Left ventricle myocardium inferior (tissue), 1 donor: ENCODE data around the gene PTPRM. TPM values are rescaled to one million over a fixed set of nuclear protein-coding genes. Genes with fewer than 3 reads are reported as not detected.
A peak's percentile ranks its signal among the peaks of the same experiment; 100 is the strongest.

Source experiments
- DNase-seq: peaks from one replicate; pipeline ENCODE4 v3.0.0-alpha.2; 2020
- H3K27ac ChIP-seq: fragments of 200-600 bp; replicated peaks from 2 replicates; pipeline ENCODE4 v1.8.0; 2021
- H3K27me3 ChIP-seq: fragments of 200-600 bp; 2 replicates; pipeline ENCODE4 v1.8.0; 2021; ENCODE audit warnings: low read depth
- H3K36me3 ChIP-seq: fragments of 200-600 bp; 2 replicates; pipeline ENCODE4 v1.8.0; 2021
- H3K4me1 ChIP-seq: fragments of 200-600 bp; 2 replicates; pipeline ENCODE4 v1.8.0; 2021
- H3K4me3 ChIP-seq: fragments of 200-600 bp; 2 replicates; pipeline ENCODE4 v1.8.0; 2021; ENCODE audit warnings: mild to moderate bottlenecking, moderate library complexity
- H3K9me3 ChIP-seq: fragments of 200-600 bp; replicated peaks from 2 replicates; pipeline ENCODE4 v1.8.0; 2021
- intact Hi-C: fragments of 100-400 bp; cut with micrococcal nuclease; formaldehyde crosslinking; loops from one replicate; pipeline ENCODE4 v1.11.0; 2022
- total RNA-seq: library from RNA; stranded (reverse); fragmentation: NEBNext Ultra II Directional; extraction: Animal tissue kit (Norgen Biotek cat#: 25700); gene quantifications from one replicate; pipeline ENCODE4 v1.2.1, GENCODE V29; 2021
- TF ChIP-seq, protein P1 (sequence below): fragments of 200-600 bp; IDR thresholded peaks from 2 replicates; pipeline ENCODE4 v1.8.0; 2021; ENCODE audit warnings: antibody characterized with exemption, mild to moderate bottlenecking, borderline replicate concordance
- donor health status: DM: no; HTN: yes; CAD: no; lungs with severe emphysema.

Gene PTPRM
- total RNA-seq, 1 donor from 2014 or later: 132 TPM

DNA sequence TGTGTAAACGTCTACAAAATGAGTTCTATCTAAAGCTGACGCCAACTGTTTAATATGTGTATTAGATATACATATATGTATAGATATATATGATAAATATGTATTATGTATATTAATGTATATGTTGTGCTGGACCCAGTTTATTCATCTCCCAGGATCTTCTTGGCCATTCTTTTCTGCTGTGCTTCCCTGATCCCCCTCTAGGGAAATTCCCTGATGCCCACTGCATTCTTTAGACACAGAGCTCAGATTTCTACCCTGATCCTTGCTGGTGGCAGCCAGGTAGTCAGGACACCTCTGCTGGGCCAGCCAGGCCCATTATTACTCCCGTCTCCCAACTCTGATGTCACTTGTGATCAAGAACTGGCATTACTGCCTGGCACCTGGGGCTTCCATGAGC lies 292.0 kb downstream of the PTPRM start:
- peaks cover 71% of the 10 kb centered on the region for H3K4me1 ChIP-seq
- TF ChIP-seq, protein P1, sequence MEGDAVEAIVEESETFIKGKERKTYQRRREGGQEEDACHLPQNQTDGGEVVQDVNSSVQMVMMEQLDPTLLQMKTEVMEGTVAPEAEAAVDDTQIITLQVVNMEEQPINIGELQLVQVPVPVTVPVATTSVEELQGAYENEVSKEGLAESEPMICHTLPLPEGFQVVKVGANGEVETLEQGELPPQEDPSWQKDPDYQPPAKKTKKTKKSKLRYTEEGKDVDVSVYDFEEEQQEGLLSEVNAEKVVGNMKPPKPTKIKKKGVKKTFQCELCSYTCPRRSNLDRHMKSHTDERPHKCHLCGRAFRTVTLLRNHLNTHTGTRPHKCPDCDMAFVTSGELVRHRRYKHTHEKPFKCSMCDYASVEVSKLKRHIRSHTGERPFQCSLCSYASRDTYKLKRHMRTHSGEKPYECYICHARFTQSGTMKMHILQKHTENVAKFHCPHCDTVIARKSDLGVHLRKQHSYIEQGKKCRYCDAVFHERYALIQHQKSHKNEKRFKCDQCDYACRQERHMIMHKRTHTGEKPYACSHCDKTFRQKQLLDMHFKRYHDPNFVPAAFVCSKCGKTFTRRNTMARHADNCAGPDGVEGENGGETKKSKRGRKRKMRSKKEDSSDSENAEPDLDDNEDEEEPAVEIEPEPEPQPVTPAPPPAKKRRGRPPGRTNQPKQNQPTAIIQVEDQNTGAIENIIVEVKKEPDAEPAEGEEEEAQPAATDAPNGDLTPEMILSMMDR: no peak
- H3K4me3 ChIP-seq: no peak overlapping the region
- no peaks in the 10 kb centered on the region for H3K36me3 ChIP-seq
- DNase-seq: no peak
- no peaks in the 10 kb centered on the region for H3K27me3 ChIP-seq
- peaks cover 8% of the 10 kb centered on the region for H3K9me3 ChIP-seq
- no peak overlapping the region for H3K27ac ChIP-seq
- intact Hi-C loops: no loop called here

DNA sequence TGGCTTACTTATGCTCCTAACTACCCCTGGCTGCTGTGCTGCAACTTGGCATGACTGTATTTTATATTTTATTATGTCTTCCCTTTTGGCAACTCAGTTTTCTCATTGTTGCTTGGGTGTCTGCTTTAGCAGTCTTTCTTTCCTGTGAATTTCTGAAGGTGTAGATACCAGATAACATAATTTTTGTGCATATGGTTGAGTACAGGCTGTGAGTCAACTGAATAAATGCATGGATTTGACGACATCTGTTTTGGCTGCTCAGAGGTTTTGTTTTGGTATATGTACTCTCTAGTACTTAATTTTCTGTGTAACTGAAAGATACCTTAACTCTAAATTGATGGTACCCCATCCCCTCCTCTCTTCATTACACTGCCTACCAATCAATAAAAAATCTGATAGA lies 303.1 kb downstream of the PTPRM start:
- H3K27me3 ChIP-seq: no peaks in the 10 kb centered on the region
- H3K27ac ChIP-seq: no peak overlapping the region
- peaks cover 26% of the 10 kb centered on the region for H3K9me3 ChIP-seq
- no peak for DNase-seq
- H3K36me3 ChIP-seq: no peaks in the 10 kb centered on the region
- TF ChIP-seq, protein P1: no peak
- intact Hi-C loops: no loop called here
- no peak overlapping the region for H3K4me3 ChIP-seq
- peaks cover 42% of the 10 kb centered on the region for H3K4me1 ChIP-seq

DNA sequence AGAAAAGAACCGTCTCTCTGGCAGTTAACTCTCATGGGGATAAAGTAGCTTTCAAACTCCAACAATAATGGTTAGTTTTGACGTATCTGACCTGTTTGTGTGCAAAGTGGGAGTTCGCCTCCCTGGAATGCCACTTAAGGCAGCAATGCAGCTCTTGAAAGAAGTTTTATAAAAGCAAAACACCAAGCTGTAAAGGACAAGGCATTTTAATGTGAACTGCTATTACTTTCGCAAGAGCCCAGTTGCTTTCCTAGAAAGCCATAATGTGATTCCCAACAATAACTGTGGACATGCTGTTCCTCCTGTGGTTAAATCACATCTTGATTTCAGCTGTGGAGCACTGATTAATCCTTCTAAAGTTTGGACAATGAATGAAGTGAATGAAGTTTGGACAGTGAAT lies 303.7 kb downstream of the PTPRM start:
- DNase-seq: no peak
- Histone ChIP-seq H3K27me3 (no peaks in the 10 kb centered on the region), H3K9me3 (peaks cover 23% of the 10 kb centered on the region), H3K4me3 (no peak overlapping the region), H3K4me1 (peaks cover 40% of the 10 kb centered on the region), H3K36me3 (no peaks in the 10 kb centered on the region), H3K27ac (peak overlapping the region; percentile 1)
- TF ChIP-seq, protein P1: no peak
- intact Hi-C loops: no loop called here

DNA sequence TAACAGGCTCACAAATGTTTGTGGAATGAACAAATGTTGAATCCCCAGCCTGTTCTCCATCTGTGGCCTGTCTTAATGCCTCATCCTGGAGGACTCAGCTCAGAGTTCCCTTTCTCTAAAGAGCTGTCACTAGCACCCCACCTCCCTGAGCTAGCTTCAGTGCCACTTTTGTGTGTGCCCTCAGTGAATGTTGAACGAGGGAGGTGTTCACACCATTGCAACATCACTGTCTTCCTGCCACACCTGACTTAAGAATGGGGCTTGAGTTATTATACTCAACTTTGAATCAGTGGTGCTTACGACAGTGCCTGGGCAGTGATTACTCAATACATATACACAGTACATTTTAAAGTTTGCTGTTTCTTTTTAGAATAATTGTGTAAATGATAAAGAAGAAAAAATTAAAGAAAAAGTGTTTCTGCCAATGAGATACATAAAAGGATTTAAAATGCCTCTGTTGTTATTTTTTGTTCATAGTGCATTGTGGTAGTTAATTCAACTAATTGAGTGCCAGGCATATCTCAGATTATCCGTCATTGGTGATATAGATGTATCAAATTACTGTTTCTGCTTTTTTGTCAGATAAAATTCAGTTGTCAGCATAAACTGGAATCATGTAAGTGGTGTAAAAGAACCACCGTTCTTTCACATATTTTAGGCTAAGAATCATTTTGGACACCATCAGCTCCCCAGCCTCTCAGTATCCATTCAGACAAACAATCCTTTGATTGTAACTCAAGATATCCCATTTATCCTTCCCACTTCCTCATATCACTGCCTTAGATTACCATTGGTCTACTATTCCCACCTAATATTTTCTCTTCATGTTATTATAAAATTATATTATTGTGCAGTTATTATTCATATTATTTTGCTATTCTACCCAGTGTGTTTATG lies 304.7 kb downstream of the PTPRM start:
- no peak overlapping the region for H3K4me3 ChIP-seq
- H3K27me3 ChIP-seq: no peaks in the 10 kb centered on the region
- H3K36me3 ChIP-seq: no peaks in the 10 kb centered on the region
- H3K27ac ChIP-seq: no peak overlapping the region
- no peak for DNase-seq
- TF ChIP-seq, protein P1: no peak
- peaks cover 20% of the 10 kb centered on the region for H3K9me3 ChIP-seq
- H3K4me1 ChIP-seq: peaks cover 46% of the 10 kb centered on the region
- intact Hi-C loops: no loop called here

DNA sequence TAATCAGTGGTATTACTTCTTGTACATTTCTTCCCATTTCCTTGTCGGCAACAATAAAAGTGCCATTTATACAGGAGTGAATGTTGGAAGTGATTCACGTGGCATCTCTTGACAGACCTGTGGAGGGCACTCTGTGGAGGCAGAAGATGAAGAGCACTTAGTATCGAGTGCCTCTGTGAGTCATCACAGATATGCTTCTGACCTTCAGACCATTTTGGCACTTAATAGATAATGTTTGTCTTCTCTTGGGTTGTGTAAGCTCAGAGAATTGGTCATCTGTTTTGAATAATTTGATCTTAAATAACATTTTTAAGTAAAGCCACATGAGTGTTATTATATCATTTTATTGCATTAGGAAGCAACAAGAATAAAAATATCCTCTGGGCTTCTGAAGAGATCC lies 305.5 kb downstream of the PTPRM start:
- Histone ChIP-seq H3K36me3 (no peaks in the 10 kb centered on the region), H3K4me1 (peaks cover 53% of the 10 kb centered on the region), H3K4me3 (no peak overlapping the region), H3K27me3 (no peaks in the 10 kb centered on the region), H3K27ac (no peak overlapping the region), H3K9me3 (peaks cover 12% of the 10 kb centered on the region)
- intact Hi-C loops: no loop called here
- DNase-seq: no peak
- TF ChIP-seq, protein P1: peak; percentile 23
